Fibroblast of lung (primary cell): ENCODE results near the gene ADGRD1. TPM values are rescaled to one million over a fixed set of nuclear protein-coding genes. Genes with fewer than 3 reads are reported as not detected.

ENCODE experiments used
- DNase-seq, 2 donors: peaks; one replicate each; pipeline versions ENCODE4 v3.0.0 to v3.0.0-alpha.2; 2010; ENCODE audit warnings: low read depth in 2 of 2
- H2AFZ ChIP-seq: 2 replicates; pipeline ENCODE4 v1.5.1; 2012; ENCODE audit warnings: low read length, control low read depth, inconsistent platforms
- H3K27ac ChIP-seq: 2 replicates; pipeline ENCODE4 v1.5.1; 2011; ENCODE audit warnings: low read length, control low read depth; ENCODE audit not compliant: insufficient read depth
- H3K27me3 ChIP-seq: 2 replicates; pipeline ENCODE4 v1.5.1; 2011; ENCODE audit warnings: mild to moderate bottlenecking, low read length; ENCODE audit not compliant: control insufficient read depth, insufficient read depth
- H3K36me3 ChIP-seq: 2 replicates; pipeline ENCODE4 v1.5.1; 2011; ENCODE audit warnings: low read length; ENCODE audit not compliant: control insufficient read depth, insufficient read depth
- H3K4me1 ChIP-seq: 2 replicates; pipeline ENCODE4 v1.5.1; 2011; ENCODE audit warnings: low read length; ENCODE audit not compliant: control insufficient read depth, insufficient read depth; ENCODE audit errors: extremely low read depth
- H3K4me2 ChIP-seq: 2 replicates; pipeline ENCODE4 v1.5.1; 2011; ENCODE audit warnings: low read length, control low read depth; ENCODE audit not compliant: insufficient read depth; ENCODE audit errors: extremely low read depth
- H3K4me3 ChIP-seq, 4 experiments: fragments of 200-600 bp in 1 of 4; sonication (generic) in 1 of 4; replicated peaks in 1 of 4; 2 replicates each; pipeline ENCODE4 v1.5.1; 2011 to 2016; ENCODE audit warnings: low read length in 4 of 4, low read depth in 3 of 4, mild to moderate bottlenecking in 3 of 4, control low read depth in 2 of 4, inconsistent platforms in 1 of 4, mixed read lengths in 1 of 4; ENCODE audit not compliant: insufficient read depth in 1 of 4; ENCODE audit errors: control extremely low read depth in 1 of 4
- H3K79me2 ChIP-seq: 2 replicates; pipeline ENCODE4 v1.5.1; 2012; ENCODE audit warnings: mild to moderate bottlenecking, low read length, inconsistent platforms; ENCODE audit not compliant: control insufficient read depth, insufficient read depth
- H3K9ac ChIP-seq: 2 replicates; pipeline ENCODE4 v1.5.1; 2011; ENCODE audit warnings: mild to moderate bottlenecking, low read length, control low read depth; ENCODE audit not compliant: insufficient read depth
- H3K9me3 ChIP-seq: 2 replicates; pipeline ENCODE4 v1.5.1; 2012; ENCODE audit warnings: low read depth, low read length; ENCODE audit not compliant: control insufficient read depth, insufficient read depth
- H4K20me1 ChIP-seq: 2 replicates; pipeline ENCODE4 v1.5.1; 2011; ENCODE audit warnings: low read length; ENCODE audit not compliant: control insufficient read depth, insufficient read depth; ENCODE audit errors: extremely low read depth
- CTCF ChIP-seq, 2 donors: IDR thresholded peaks in 1 of 2; conservative IDR thresholded peaks in 1 of 2; 1 replicate in 1 of 2; 2 replicates in 1 of 2; pipeline ENCODE4 v1.5.1; 2011 to 2012; ENCODE audit warnings: low read length in 2 of 2, control low read depth in 1 of 2, inconsistent platforms in 1 of 2, low read depth in 1 of 2, mild to moderate bottlenecking in 1 of 2
- EZH2 ChIP-seq: IDR thresholded peaks from 2 replicates; pipeline ENCODE4 v1.5.1; 2012; ENCODE audit warnings: low read length, control low read depth, mild to moderate bottlenecking; ENCODE audit errors: missing control alignments
- polyA plus RNA-seq, 2 donors: library from polyadenylated mRNA; depleted of rRNA in 1 of 2; stranded (reverse) in 1 of 2; unstranded in 1 of 2; fragments of >200 nt; gene quantifications; 2 replicates each; pipeline ENCODE4 v1.2.1, GENCODE V29; 2011 to 2012; ENCODE audit warnings: missing spikeins in 1 of 2
- total RNA-seq: library from RNA; depleted of rRNA; stranded (reverse); fragments of >200 nt; gene quantifications from 2 replicates; pipeline ENCODE4 v1.2.1, GENCODE V29; 2014

ADGRD1 gene
- total and polyA plus RNA-seq, 2 donors (not counting 1 experiment from before 2014, with no cell fraction given), result 7.3 to 11.6 TPM

DNA sequence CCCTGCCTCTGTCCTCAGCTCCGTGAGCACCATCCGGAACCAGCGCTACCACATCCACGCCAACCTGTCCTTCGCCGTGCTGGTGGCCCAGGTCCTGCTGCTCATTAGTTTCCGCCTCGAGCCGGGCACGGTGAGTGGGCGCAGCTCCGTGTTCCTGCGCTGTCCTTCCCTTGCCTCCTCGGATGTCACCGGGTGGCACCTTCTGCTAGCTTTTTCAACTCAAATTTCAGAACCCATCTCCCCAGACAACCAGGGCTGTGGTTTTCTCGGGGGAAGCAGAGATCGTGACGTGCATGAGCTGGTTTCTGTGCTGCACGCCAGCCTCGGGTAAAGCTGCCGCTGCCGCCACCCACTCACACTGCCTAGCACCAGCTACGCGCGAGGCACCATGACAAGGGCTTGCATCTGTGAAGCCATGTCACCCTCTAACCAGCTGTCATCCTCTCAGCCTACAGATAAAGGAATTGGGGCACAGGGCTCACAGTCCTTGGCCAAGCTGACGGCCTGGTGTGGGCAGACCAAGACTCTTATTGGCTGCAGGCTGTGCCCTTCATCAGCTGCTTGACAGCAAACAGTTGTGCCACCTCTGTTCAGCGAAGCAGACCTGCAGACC is 152.1 kb downstream of the ADGRD1 start:
- DNase-seq, result no peak
- Histone ChIP-seq H3K27me3 (no peaks in the 10 kb centered on the region), H3K4me1 (no peaks in the 10 kb centered on the region), H3K36me3 (no peaks in the 10 kb centered on the region), H3K27ac (no peak overlapping the region), H3K9ac (no peak overlapping the region), H2AFZ (no peak overlapping the region), H4K20me1 (no peaks in the 10 kb centered on the region), H3K79me2 (no peaks in the 10 kb centered on the region), H3K4me2 (no peak overlapping the region), H3K9me3 (no peaks in the 10 kb centered on the region), H3K4me3 (no peak overlapping the region)
- TF ChIP-seq EZH2, result no peak
- TF ChIP-seq CTCF (conservative IDR thresholded peaks at IDR 0.05 in 1 of 2, IDR thresholded peaks at IDR 0.05 in 1 of 2; ENCODE audit: low read depth in 1 of 2, low read length in 2 of 2), result no peak

- Histone ChIP-seq H3K79me2 (no peaks in the 10 kb centered on the region), H3K9ac (no peak overlapping the region), H3K9me3 (no peaks in the 10 kb centered on the region), H3K27ac (no peak overlapping the region), H3K4me3 (no peak overlapping the region), H2AFZ (no peak overlapping the region), H3K27me3 (no peaks in the 10 kb centered on the region), H3K36me3 (no peaks in the 10 kb centered on the region), H3K4me2 (no peak overlapping the region), H3K4me1 (no peaks in the 10 kb centered on the region), H4K20me1 (no peaks in the 10 kb centered on the region)
- TF ChIP-seq CTCF (conservative IDR thresholded peaks at IDR 0.05 in 1 of 2, IDR thresholded peaks at IDR 0.05 in 1 of 2; ENCODE audit: low read depth in 1 of 2, low read length in 2 of 2) (no peak), EZH2 (no peak)
- no peak for DNase-seq
Measured at GRCh38 chr12:131106349-131106941, 152.7 kb downstream of the ADGRD1 start.

DNA sequence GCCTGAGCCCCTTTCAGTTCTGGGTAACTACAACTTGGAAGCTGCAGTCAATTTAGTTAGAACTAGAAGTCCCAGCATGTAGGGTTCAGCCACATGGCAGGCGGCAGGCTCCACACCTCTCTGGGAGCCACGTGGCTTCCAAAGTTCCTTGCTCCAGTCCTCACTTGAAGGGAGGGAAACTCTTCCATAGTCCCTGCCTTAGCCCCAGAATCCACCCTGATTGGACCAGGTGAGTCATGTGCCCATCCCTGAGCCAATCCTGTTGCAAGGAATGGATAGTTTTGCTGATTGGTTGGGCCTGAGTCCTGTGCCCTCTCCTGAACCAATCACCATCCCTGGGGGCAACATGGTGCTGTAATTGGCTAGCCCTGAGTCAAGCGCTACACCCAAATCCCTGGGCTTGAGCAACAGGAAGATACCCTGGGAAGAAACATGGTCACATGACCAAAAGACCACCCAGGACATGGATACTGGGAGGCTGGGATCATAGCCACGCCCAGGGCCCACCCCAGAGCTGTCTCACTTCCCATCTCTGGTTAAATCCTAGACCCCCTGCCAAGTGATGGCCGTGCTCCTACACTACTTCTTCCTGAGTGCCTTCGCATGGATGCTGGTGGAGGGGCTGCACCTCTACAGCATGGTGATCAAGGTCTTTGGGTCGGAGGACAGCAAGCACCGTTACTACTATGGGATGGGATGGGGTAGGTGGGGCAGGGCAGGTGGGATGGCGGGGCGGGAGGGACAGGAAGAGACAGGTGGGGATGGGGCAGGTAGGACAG is 154.7 kb downstream of the ADGRD1 start:
- H3K9ac ChIP-seq, result no peak overlapping the region
- H3K79me2 ChIP-seq, result no peaks in the 10 kb centered on the region
- H3K36me3 ChIP-seq, result no peaks in the 10 kb centered on the region
- no peaks in the 10 kb centered on the region for H3K9me3 ChIP-seq
- no peaks in the 10 kb centered on the region for H4K20me1 ChIP-seq
- H3K4me3 ChIP-seq, result no peak overlapping the region
- DNase-seq, result no peak
- H2AFZ ChIP-seq, result no peak overlapping the region
- H3K4me2 ChIP-seq, result no peak overlapping the region
- no peaks in the 10 kb centered on the region for H3K27me3 ChIP-seq
- no peak overlapping the region for H3K27ac ChIP-seq
- TF ChIP-seq CTCF (conservative IDR thresholded peaks at IDR 0.05 in 1 of 2, IDR thresholded peaks at IDR 0.05 in 1 of 2; ENCODE audit: low read depth in 1 of 2, low read length in 2 of 2) (no peak), EZH2 (no peak)
- H3K4me1 ChIP-seq, result no peaks in the 10 kb centered on the region
